B cell (primary cell): Measurements from ENCODE around the gene HLCS. TPM values are rescaled to one million over a fixed set of nuclear protein-coding genes. Genes with fewer than 3 reads are reported as not detected.

ENCODE experiments used
- ATAC-seq: fragments of 200-7000 bp; cut with Tn5 transposase; one replicate; pipeline ENCODE4 v1.10.0; 2021; ENCODE audit warnings: low read depth, mild to moderate bottlenecking, moderate number of reproducible peaks, moderate library complexity
- CTCF ChIA-PET: fragments of 350-600 bp; sonication (Branson Sonifier 250); formaldehyde crosslinking; loops from one replicate; lab custom pipeline; 2021; ENCODE audit warnings: antibody characterized with exemption, inconsistent platforms; lab: Charles Lee
- POLR2A ChIA-PET: fragments of 350-600 bp; sonication (Branson Sonifier 250); formaldehyde crosslinking; loops from one replicate; lab custom pipeline; 2021; ENCODE audit warnings: antibody characterized with exemption; lab: Charles Lee
- DNase-seq: peaks from one replicate; pipeline ENCODE4 v3.0.0; 2013
- H2AFZ ChIP-seq: 2 replicates; pipeline ENCODE4 v1.6.1; 2012; ENCODE audit warnings: mild to moderate bottlenecking, low read depth, low read length; ENCODE audit not compliant: insufficient read depth, poor library complexity, severe bottlenecking
- H3K27ac ChIP-seq, 2 donors: 1 replicate in 1 of 2; 2 replicates in 1 of 2; pipeline ENCODE4 v1.5.1; 2012 to 2013; ENCODE audit warnings: low read length in 2 of 2, mild to moderate bottlenecking in 2 of 2, moderate library complexity in 1 of 2
- H3K27me3 ChIP-seq, 4 experiments: fragments of 200-600 bp in 1 of 4; sonication (generic) in 1 of 4; replicated peaks in 1 of 4; 1 replicate in 2 of 4; 2 replicates in 2 of 4; pipeline versions ENCODE4 v1.6.1 to v1.7.0; 2013 to 2016; ENCODE audit warnings: low read length in 3 of 4, mild to moderate bottlenecking in 2 of 4, mixed read lengths in 1 of 4, moderate library complexity in 1 of 4; ENCODE audit not compliant: insufficient read depth in 4 of 4, control insufficient read depth in 3 of 4; ENCODE audit errors: control extremely low read depth in 1 of 4
- H3K36me3 ChIP-seq, 2 experiments: replicated peaks in 1 of 2; 1 replicate in 1 of 2; 2 replicates in 1 of 2; pipeline versions ENCODE4 v1.6.1 to v1.7.1; 2013; ENCODE audit warnings: low read length in 1 of 2; ENCODE audit not compliant: insufficient read depth in 2 of 2, control insufficient read depth in 1 of 2; ENCODE audit errors: control extremely low read depth in 1 of 2, extremely low read depth in 1 of 2
- H3K4me1 ChIP-seq, 2 donors: fragments of 200-600 bp in 1 of 2; sonication (generic) in 1 of 2; 1 replicate in 1 of 2; 2 replicates in 1 of 2; pipeline versions ENCODE4 v1.5.1 to v1.6.1; 2013 to 2017; ENCODE audit warnings: low read length in 2 of 2; ENCODE audit not compliant: control insufficient read depth in 2 of 2, insufficient read depth in 2 of 2
- H3K4me2 ChIP-seq: replicated peaks from 2 replicates; pipeline ENCODE3; 2012; ENCODE audit warnings: mild to moderate bottlenecking, low read depth, low read length; ENCODE audit not compliant: poor library complexity, severe bottlenecking
- H3K4me3 ChIP-seq, 5 experiments: fragments of 200-600 bp in 1 of 5; sonication (generic) in 1 of 5; 1 replicate in 3 of 5; 2 replicates in 2 of 5; pipeline versions ENCODE4 v1.5.1 to v1.7.0; 2011 to 2016; ENCODE audit warnings: low read length in 4 of 5, mild to moderate bottlenecking in 4 of 5, low read depth in 2 of 5, control low read depth in 1 of 5, moderate library complexity in 1 of 5; ENCODE audit not compliant: insufficient read depth in 1 of 5; ENCODE audit errors: control extremely low read depth in 1 of 5, extremely low read depth in 1 of 5
- H3K79me2 ChIP-seq: fragments of 200-600 bp; sonication (generic); one replicate; pipeline ENCODE4 v1.6.0; 2016; ENCODE audit warnings: low read length; ENCODE audit not compliant: control insufficient read depth, insufficient read depth
- H3K9ac ChIP-seq: fragments of 200-600 bp; sonication (generic); 2 replicates; pipeline ENCODE4 v1.6.1; 2017; ENCODE audit warnings: mild to moderate bottlenecking, low read length, moderate library complexity
- H3K9me3 ChIP-seq, 3 donors: one replicate each; pipeline versions ENCODE4 v1.6.1 to v1.7.1; 2013; ENCODE audit warnings: low read length in 2 of 3; ENCODE audit not compliant: control insufficient read depth in 2 of 3, insufficient read depth in 1 of 3; ENCODE audit errors: control extremely low read depth in 1 of 3
- H4K20me1 ChIP-seq: 2 replicates; pipeline ENCODE4 v1.6.0; 2012; ENCODE audit warnings: mild to moderate bottlenecking, low read length; ENCODE audit not compliant: insufficient read depth, control insufficient read depth, poor library complexity, severe bottlenecking
- H3K27ac Mint-ChIP-seq: one replicate; pipeline ENCODE4 v1.8.0; 2021; ENCODE audit warnings: mixed read lengths
- H3K27me3 Mint-ChIP-seq: one replicate; pipeline ENCODE4 v1.8.0; 2021; ENCODE audit warnings: mixed read lengths
- H3K4me1 Mint-ChIP-seq: one replicate; pipeline ENCODE4 v1.8.0; 2021; ENCODE audit warnings: mixed read lengths
- H3K4me3 Mint-ChIP-seq: one replicate; pipeline ENCODE4 v1.8.0; 2021; ENCODE audit warnings: mixed read lengths
- H3K9me3 Mint-ChIP-seq: one replicate; pipeline ENCODE4 v1.8.0; 2022; ENCODE audit warnings: mixed read lengths; ENCODE audit not compliant: insufficient read depth
- EZH2 ChIP-seq: IDR thresholded peaks from 2 replicates; pipeline ENCODE4 v1.6.1; 2012; ENCODE audit warnings: borderline replicate concordance, low read depth, mild to moderate bottlenecking, moderate library complexity, low read length; ENCODE audit not compliant: insufficient read depth, poor library complexity, severe bottlenecking
- WGBS: methylation state at CpG from one replicate; pipeline ENCODE4 v1.1.5; 2013; ENCODE audit warnings: missing lambda C conversion rate; ENCODE audit not compliant: insufficient coverage; 5-methylcytosine and 5-hydroxymethylcytosine counted together
- intact Hi-C: fragments of 100-400 bp; cut with micrococcal nuclease; formaldehyde crosslinking; loops from one replicate; pipeline ENCODE4 v1.10.0; 2022
- polyA plus RNA-seq: library from polyadenylated mRNA; depleted of rRNA; stranded (reverse); fragments of >200 nt; gene quantifications from 2 replicates; pipeline ENCODE4 v1.2.3, GENCODE V29; 2012
- total RNA-seq, 2 donors: library from RNA; stranded (reverse); fragments of 120-200 nt in 1 of 2; gene quantifications; 1 replicate in 1 of 2; 2 replicates in 1 of 2; pipeline versions ENCODE4 v1.2.3 to v1.2.4, GENCODE V29; 2013 to 2022
- TF ChIP-seq, protein P1 (sequence below): fragments of 200-600 bp; IDR thresholded peaks from one replicate; pipeline ENCODE4 v1.8.0; 2022; ENCODE audit warnings: antibody characterized with exemption, mild to moderate bottlenecking

Gene HLCS
- total and polyA plus RNA-seq, 2 donors (not counting 1 experiment from before 2014, with no cell fraction given): 4.4 to 14.7 TPM

GRCh38 chr21:36923270-36923669, 43.2 kb downstream of the HLCS start:
- intact Hi-C loops: no loop called here
- Histone ChIP-seq H3K79me2 (no peaks in the 10 kb centered on the region), H3K27me3 (no peaks in the 10 kb centered on the region), H3K4me1 (no peaks in the 10 kb centered on the region), H3K9me3 (no peaks in the 10 kb centered on the region), H4K20me1 (no peaks in the 10 kb centered on the region), H3K4me2 (no peak overlapping the region), H2AFZ (no peak overlapping the region), H3K4me3 (no peak overlapping the region), H3K27ac (no peak overlapping the region), H3K9ac (no peak overlapping the region), H3K36me3 (no peaks in the 10 kb centered on the region)
- Mint-ChIP-seq H3K27me3 (no peaks in the 10 kb centered on the region), H3K27ac (no peak overlapping the region), H3K9me3 (no peaks in the 10 kb centered on the region), H3K4me1 (no peaks in the 10 kb centered on the region), H3K4me3 (no peak overlapping the region)
- DNase-seq (no peak), ATAC-seq (no peak)
- TF ChIP-seq, protein P1, sequence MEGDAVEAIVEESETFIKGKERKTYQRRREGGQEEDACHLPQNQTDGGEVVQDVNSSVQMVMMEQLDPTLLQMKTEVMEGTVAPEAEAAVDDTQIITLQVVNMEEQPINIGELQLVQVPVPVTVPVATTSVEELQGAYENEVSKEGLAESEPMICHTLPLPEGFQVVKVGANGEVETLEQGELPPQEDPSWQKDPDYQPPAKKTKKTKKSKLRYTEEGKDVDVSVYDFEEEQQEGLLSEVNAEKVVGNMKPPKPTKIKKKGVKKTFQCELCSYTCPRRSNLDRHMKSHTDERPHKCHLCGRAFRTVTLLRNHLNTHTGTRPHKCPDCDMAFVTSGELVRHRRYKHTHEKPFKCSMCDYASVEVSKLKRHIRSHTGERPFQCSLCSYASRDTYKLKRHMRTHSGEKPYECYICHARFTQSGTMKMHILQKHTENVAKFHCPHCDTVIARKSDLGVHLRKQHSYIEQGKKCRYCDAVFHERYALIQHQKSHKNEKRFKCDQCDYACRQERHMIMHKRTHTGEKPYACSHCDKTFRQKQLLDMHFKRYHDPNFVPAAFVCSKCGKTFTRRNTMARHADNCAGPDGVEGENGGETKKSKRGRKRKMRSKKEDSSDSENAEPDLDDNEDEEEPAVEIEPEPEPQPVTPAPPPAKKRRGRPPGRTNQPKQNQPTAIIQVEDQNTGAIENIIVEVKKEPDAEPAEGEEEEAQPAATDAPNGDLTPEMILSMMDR: no peak
- TF ChIP-seq EZH2: no peak
- ChIA-PET CTCF (interaction anchor here (1.7 kb wide), 1 partner anchor 9 kb away, joined by 7 read pairs; no protein-coding TSS in a partner anchor), POLR2A (no interaction called here)
- WGBS: 95% methylated on average over 13 of the region's 14 CpGs

DNA sequence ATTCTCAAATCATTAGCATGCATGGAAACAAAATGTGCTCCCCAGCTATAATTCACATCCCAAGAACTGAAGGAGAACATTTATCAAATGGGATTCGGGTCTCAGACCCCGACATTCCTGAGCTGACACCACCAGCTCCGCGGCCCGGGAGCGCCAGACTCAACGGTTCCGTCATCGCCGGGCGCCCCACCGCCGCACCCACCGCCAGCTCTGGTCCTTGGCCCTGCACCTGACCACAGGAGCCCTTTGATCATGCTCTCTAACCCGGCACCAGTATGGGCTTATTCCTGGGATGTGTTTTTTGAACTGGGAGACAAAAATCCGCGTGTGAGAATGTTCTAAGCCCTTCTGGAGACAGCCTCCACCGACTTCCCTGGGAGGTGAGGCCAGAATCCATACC, 43.6 kb downstream of the HLCS start:
- Histone ChIP-seq H3K9me3 (no peaks in the 10 kb centered on the region), H3K27ac (no peak overlapping the region), H3K27me3 (no peaks in the 10 kb centered on the region), H3K4me3 (no peak overlapping the region), H3K4me1 (no peaks in the 10 kb centered on the region), H3K36me3 (no peaks in the 10 kb centered on the region), H3K4me2 (no peak overlapping the region), H4K20me1 (no peaks in the 10 kb centered on the region), H3K9ac (no peak overlapping the region), H3K79me2 (no peaks in the 10 kb centered on the region), H2AFZ (no peak overlapping the region)
- intact Hi-C loops: no loop called here
- no peak overlapping the region for H3K27ac Mint-ChIP-seq
- H3K4me3 Mint-ChIP-seq: no peak overlapping the region
- ATAC-seq (no peak), DNase-seq (no peak)
- ChIA-PET CTCF (interaction anchor here (1.7 kb wide), 1 partner anchor 10 kb away, joined by 7 read pairs; no protein-coding TSS in a partner anchor), POLR2A (no interaction called here)
- H3K27me3 Mint-ChIP-seq: no peaks in the 10 kb centered on the region
- no peaks in the 10 kb centered on the region for H3K4me1 Mint-ChIP-seq
- TF ChIP-seq, protein P1: no peak
- TF ChIP-seq EZH2: no peak
- WGBS: 96% methylated on average over 13 of the region's 18 CpGs
- H3K9me3 Mint-ChIP-seq: no peaks in the 10 kb centered on the region
